ENCODE data around the gene FHAD1. TPM values are rescaled to one million over a fixed set of nuclear protein-coding genes. Genes with fewer than 3 reads are reported as not detected.
A peak's percentile ranks its signal among the peaks of the same experiment; 100 is the strongest.

Gene FHAD1
- total and polyA plus RNA-seq, 9 of the 15 experiments (the other 6 are each of a cell fraction or from before 2014, with no cell fraction given) = 0.32 to 2.1 (median 1.5) TPM; not detected in 1

DNA sequence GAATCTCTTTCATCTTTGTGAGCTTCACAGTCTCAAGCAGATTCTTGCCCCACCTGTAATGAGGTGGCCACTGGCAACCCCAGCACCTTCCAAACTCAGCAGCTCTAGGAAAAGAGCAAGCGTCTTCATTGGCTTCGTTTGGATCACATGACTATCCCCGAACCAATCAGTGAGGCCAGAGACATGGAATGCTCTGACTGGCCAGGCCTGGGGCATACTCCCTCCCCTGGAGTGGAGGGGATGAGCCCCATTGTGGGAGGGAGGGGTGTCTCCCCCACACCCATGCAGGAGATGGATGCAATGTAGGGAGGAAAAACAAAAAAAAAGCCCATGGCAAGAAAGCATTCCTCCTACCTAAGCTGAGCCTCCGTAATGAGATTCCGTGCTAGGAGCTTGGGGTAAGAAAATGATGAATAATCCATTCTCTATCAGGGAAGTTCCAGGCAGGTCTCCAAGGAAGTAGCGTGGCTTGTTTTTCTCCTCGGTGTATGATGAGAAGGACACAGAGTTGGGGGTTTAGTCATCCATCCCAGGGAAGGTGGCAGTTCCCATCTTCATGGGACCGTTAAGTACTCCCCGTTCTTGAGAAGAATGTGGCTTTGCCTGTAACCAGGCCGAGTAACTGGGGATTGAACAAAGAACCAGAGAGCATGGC is 32.7 kb downstream of the FHAD1 start (continued):
- TF ChIP-seq, protein P1, sequence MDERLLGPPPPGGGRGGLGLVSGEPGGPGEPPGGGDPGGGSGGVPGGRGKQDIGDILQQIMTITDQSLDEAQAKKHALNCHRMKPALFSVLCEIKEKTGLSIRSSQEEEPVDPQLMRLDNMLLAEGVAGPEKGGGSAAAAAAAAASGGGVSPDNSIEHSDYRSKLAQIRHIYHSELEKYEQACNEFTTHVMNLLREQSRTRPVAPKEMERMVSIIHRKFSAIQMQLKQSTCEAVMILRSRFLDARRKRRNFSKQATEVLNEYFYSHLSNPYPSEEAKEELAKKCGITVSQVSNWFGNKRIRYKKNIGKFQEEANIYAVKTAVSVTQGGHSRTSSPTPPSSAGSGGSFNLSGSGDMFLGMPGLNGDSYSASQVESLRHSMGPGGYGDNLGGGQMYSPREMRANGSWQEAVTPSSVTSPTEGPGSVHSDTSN (CRISPR knock-in tag; IDR thresholded peaks at IDR 0.05; ENCODE audit: low read depth) = no peak
- TF ChIP-seq, protein P1 (tag; conservative IDR thresholded peaks at IDR 0.05; ENCODE audit: low read depth) = no peak
- TF ChIP-seq MITF (IDR thresholded peaks at IDR 0.05) (no peak), TOE1 (IDR thresholded peaks at IDR 0.05; ENCODE audit: borderline replicate concordance) (peak; percentile 89), TOE1 (CRISPR knock-in tag; IDR thresholded peaks at IDR 0.05; ENCODE audit: borderline replicate concordance, low read depth) (no peak), SPI1 (IDR thresholded peaks at IDR 0.05; ENCODE audit: borderline replicate concordance, low read depth, low read length) (no peak)
- TF ChIP-seq, protein P2, sequence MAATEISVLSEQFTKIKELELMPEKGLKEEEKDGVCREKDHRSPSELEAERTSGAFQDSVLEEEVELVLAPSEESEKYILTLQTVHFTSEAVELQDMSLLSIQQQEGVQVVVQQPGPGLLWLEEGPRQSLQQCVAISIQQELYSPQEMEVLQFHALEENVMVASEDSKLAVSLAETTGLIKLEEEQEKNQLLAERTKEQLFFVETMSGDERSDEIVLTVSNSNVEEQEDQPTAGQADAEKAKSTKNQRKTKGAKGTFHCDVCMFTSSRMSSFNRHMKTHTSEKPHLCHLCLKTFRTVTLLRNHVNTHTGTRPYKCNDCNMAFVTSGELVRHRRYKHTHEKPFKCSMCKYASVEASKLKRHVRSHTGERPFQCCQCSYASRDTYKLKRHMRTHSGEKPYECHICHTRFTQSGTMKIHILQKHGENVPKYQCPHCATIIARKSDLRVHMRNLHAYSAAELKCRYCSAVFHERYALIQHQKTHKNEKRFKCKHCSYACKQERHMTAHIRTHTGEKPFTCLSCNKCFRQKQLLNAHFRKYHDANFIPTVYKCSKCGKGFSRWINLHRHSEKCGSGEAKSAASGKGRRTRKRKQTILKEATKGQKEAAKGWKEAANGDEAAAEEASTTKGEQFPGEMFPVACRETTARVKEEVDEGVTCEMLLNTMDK (IDR thresholded peaks at IDR 0.05; ENCODE audit: borderline replicate concordance, insufficient read depth, low read depth, low read length, poor library complexity, severe bottlenecking) = no peak
- TF ChIP-seq, protein P3, sequence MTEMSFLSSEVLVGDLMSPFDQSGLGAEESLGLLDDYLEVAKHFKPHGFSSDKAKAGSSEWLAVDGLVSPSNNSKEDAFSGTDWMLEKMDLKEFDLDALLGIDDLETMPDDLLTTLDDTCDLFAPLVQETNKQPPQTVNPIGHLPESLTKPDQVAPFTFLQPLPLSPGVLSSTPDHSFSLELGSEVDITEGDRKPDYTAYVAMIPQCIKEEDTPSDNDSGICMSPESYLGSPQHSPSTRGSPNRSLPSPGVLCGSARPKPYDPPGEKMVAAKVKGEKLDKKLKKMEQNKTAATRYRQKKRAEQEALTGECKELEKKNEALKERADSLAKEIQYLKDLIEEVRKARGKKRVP (CRISPR knock-in tag; IDR thresholded peaks at IDR 0.05) = no peak

Data from K562 (cell line).